ENCODE results near the gene LIN7A. TPM values are rescaled to one million over a fixed set of nuclear protein-coding genes. Genes with fewer than 3 reads are reported as not detected.

The LIN7A gene
- total RNA-seq, 4 donors from 2014 or later = 5.3 to 9.3 (median 5.6) TPM

GRCh38 chr12:80909370-80909769 is 28.4 kb downstream of the LIN7A start:
- Histone ChIP-seq H3K4me1 (no peaks in the 10 kb centered on the region), H3K27me3 (no peaks in the 10 kb centered on the region), H3K27ac (replicated peaks in 1 of 4) (no peak overlapping the region), H3K4me3 (no peak overlapping the region), H3K9me3 (no peaks in the 10 kb centered on the region), H3K36me3 (no peaks in the 10 kb centered on the region)
- TF ChIP-seq, protein P1, sequence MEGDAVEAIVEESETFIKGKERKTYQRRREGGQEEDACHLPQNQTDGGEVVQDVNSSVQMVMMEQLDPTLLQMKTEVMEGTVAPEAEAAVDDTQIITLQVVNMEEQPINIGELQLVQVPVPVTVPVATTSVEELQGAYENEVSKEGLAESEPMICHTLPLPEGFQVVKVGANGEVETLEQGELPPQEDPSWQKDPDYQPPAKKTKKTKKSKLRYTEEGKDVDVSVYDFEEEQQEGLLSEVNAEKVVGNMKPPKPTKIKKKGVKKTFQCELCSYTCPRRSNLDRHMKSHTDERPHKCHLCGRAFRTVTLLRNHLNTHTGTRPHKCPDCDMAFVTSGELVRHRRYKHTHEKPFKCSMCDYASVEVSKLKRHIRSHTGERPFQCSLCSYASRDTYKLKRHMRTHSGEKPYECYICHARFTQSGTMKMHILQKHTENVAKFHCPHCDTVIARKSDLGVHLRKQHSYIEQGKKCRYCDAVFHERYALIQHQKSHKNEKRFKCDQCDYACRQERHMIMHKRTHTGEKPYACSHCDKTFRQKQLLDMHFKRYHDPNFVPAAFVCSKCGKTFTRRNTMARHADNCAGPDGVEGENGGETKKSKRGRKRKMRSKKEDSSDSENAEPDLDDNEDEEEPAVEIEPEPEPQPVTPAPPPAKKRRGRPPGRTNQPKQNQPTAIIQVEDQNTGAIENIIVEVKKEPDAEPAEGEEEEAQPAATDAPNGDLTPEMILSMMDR (IDR thresholded peaks at IDR 0.05) = no peak
- TF ChIP-seq POLR2AphosphoS5 (IDR thresholded peaks at IDR 0.05) (no peak), POLR2A (IDR thresholded peaks at IDR 0.05; ENCODE audit: low read depth) (no peak), EP300 (IDR thresholded peaks at IDR 0.05) (no peak)
- DNase-seq (ENCODE audit: extremely low spot score) = no peak
- 95% methylated on average over 6 of the region's 6 CpGs for WGBS
- intact Hi-C loops (cut with DNase I) = no loop called here

- Histone ChIP-seq H3K27ac (replicated peaks in 1 of 4) (no peak overlapping the region), H3K4me1 (no peaks in the 10 kb centered on the region), H3K4me3 (no peak overlapping the region), H3K27me3 (no peaks in the 10 kb centered on the region), H3K9me3 (no peaks in the 10 kb centered on the region), H3K36me3 (no peaks in the 10 kb centered on the region)
- no peak for DNase-seq (ENCODE audit: extremely low spot score)
- TF ChIP-seq EP300 (IDR thresholded peaks at IDR 0.05) (no peak), POLR2AphosphoS5 (IDR thresholded peaks at IDR 0.05) (no peak), POLR2A (IDR thresholded peaks at IDR 0.05; ENCODE audit: low read depth) (no peak)
- TF ChIP-seq, protein P1 (IDR thresholded peaks at IDR 0.05) = no peak
- intact Hi-C loops (cut with DNase I) = no loop called here
These were observed 35.0 kb downstream of the LIN7A start for GRCh38 chr12:80902711-80903110.

- 67% methylated on average over 1 of the region's 1 CpG for WGBS
- DNase-seq (ENCODE audit: extremely low spot score) = no peak
- no peaks in the 10 kb centered on the region for H3K9me3 ChIP-seq
- intact Hi-C loops (cut with DNase I) = no loop called here
- H3K27ac ChIP-seq (replicated peaks in 1 of 4) = no peak overlapping the region
- H3K4me3 ChIP-seq = no peak overlapping the region
- no peaks in the 10 kb centered on the region for H3K36me3 ChIP-seq
- H3K27me3 ChIP-seq = no peaks in the 10 kb centered on the region
- H3K4me1 ChIP-seq = no peaks in the 10 kb centered on the region
- TF ChIP-seq POLR2AphosphoS5 (IDR thresholded peaks at IDR 0.05) = no peak
- no peak for TF ChIP-seq POLR2A (IDR thresholded peaks at IDR 0.05; ENCODE audit: low read depth)
- TF ChIP-seq, protein P1 (IDR thresholded peaks at IDR 0.05) = no peak
- TF ChIP-seq EP300 (IDR thresholded peaks at IDR 0.05) = no peak
These were observed 36.1 kb downstream of the LIN7A start for GRCh38 chr12:80901661-80902060.

DNA sequence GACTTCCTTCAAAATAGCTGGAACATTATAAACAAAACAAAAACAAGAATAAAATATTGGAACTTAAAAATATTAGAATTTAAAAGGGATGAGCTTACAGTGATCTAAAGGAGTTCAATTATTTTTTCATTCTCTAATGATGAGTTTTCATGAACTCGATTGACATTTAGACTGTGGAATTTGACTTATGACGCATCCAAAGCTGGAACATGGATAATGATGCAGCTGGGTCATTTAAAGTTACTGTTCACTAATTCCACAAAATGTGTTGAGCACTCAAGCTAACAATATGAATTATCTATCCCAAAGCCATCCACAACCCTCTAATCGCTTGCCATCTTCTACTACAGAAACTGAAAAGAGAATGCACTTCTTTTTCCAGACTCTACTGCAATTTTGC is 42.5 kb downstream of the LIN7A start:
- 83% methylated on average over 3 of the region's 3 CpGs for WGBS
- no peak overlapping the region for H3K27ac ChIP-seq (replicated peaks in 1 of 4)

More for the DNA sequence above, 42.5 kb downstream of the LIN7A start:
- no peaks in the 10 kb centered on the region for H3K36me3 ChIP-seq
- intact Hi-C loops (cut with DNase I) = no loop called here
- H3K27me3 ChIP-seq = no peaks in the 10 kb centered on the region
- TF ChIP-seq POLR2AphosphoS5 (IDR thresholded peaks at IDR 0.05) (no peak), POLR2A (IDR thresholded peaks at IDR 0.05; ENCODE audit: low read depth) (no peak), EP300 (IDR thresholded peaks at IDR 0.05) (no peak)
- TF ChIP-seq, protein P1 (IDR thresholded peaks at IDR 0.05) = no peak
- H3K9me3 ChIP-seq = no peaks in the 10 kb centered on the region
- H3K4me1 ChIP-seq = peaks cover 0 to 3% (median 0%) of the 10 kb centered on the region in 4 donors
- H3K4me3 ChIP-seq = no peak overlapping the region
- DNase-seq (ENCODE audit: extremely low spot score) = no peak

Data from esophagus muscularis mucosa (tissue), 4 donors.